ENCODE data around the gene TSC1.

The TSC1 gene

GRCh38 chr9:132949709-132950108, 5.3 kb upstream of the TSC1 start:
- Histone ChIP-seq H3K27me3 (ENCODE audit: insufficient read depth, low read length) (no peaks in the 10 kb centered on the region), H3K4me3 (ENCODE audit: low read depth, low read length) (no peak overlapping the region), H3K4me1 (ENCODE audit: control insufficient read depth, insufficient read depth, low read length, unreplicated experiment) (peaks cover 14% of the 10 kb centered on the region), H3K36me3 (ENCODE audit: insufficient read depth, low read length) (no peaks in the 10 kb centered on the region), H3K27ac (ENCODE audit: low read depth, low read length) (no peak overlapping the region), H2AFZ (ENCODE audit: low read length, unreplicated experiment) (no peak overlapping the region), H3K79me2 (ENCODE audit: control insufficient read depth, insufficient read depth, low read length, unreplicated experiment) (no peaks in the 10 kb centered on the region)

- peaks cover 8% of the 10 kb centered on the region for H3K79me2 ChIP-seq (ENCODE audit: control insufficient read depth, insufficient read depth, low read length, unreplicated experiment)
- H3K4me3 ChIP-seq (ENCODE audit: low read depth, low read length) = no peak overlapping the region
- H3K27ac ChIP-seq (ENCODE audit: low read depth, low read length) = no peak overlapping the region
- no peaks in the 10 kb centered on the region for H3K27me3 ChIP-seq (ENCODE audit: insufficient read depth, low read length)
- no peaks in the 10 kb centered on the region for H3K36me3 ChIP-seq (ENCODE audit: insufficient read depth, low read length)
- no peak overlapping the region for H2AFZ ChIP-seq (ENCODE audit: low read length, unreplicated experiment)
- H3K4me1 ChIP-seq (ENCODE audit: control insufficient read depth, insufficient read depth, low read length, unreplicated experiment) = peaks cover 14% of the 10 kb centered on the region
These were observed 4.2 kb upstream of the TSC1 start for GRCh38 chr9:132948482-132949050.

DNA sequence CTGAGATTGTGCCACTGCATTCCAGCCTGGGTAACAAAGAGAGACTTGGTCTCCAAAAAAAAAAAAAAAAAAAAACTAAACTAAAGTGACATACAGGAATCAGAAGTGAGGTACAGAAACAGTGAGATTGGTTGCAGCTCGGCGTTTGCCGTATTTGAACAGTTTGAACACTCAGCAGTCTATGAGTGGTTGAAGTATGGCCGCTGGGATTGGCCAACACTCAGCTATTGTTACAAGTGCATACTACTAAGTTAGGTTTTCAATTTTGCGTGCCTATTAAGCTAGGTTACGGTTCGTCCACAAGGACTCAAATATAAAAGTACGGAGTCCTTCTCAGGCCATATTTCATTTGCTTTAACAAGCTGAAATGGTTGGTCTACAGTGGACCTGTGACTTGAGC, 3.3 kb upstream of the TSC1 start:
- H3K27me3 ChIP-seq (ENCODE audit: insufficient read depth, low read length) = no peaks in the 10 kb centered on the region
- H3K4me1 ChIP-seq (ENCODE audit: control insufficient read depth, insufficient read depth, low read length, unreplicated experiment) = peaks cover 20% of the 10 kb centered on the region
- H3K36me3 ChIP-seq (ENCODE audit: insufficient read depth, low read length) = no peaks in the 10 kb centered on the region
- no peak overlapping the region for H3K4me3 ChIP-seq (ENCODE audit: low read depth, low read length)
- no peak overlapping the region for H3K27ac ChIP-seq (ENCODE audit: low read depth, low read length)
- H2AFZ ChIP-seq (ENCODE audit: low read length, unreplicated experiment) = no peak overlapping the region
- peaks cover 16% of the 10 kb centered on the region for H3K79me2 ChIP-seq (ENCODE audit: control insufficient read depth, insufficient read depth, low read length, unreplicated experiment)

DNA sequence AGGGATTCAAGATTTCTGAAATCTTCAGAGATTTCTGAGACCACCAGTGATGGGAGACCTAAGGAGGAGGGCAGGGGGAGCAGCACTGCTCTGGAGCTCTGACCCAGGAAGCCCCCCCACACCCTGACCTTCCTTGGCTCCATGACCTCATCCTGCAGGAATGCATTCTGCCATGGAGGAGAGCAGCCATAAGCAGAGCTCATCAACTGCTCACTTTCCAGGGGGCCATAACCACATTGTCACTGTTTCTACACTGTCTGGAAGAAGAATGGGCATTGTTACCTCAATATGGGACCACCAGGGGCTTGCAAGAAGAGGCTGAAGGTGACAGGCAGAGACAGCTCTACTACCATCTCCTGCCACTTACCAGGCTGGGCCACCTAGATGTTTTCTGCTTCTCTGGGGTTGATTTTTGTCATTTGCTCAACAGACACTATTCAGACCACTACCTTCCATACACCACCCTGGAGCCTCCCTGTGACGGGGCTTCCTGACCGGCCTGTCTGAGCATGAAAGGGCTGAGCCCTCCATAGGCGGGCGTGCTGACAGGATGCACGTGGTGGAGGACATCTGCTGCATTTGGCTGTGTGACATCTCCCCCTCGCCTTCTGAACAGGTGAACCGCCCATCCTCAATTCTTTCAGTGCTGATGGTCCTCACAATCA, 2.3 kb upstream of the TSC1 start:
- Histone ChIP-seq H2AFZ (ENCODE audit: low read length, unreplicated experiment) (peak overlapping the region; percentile 76), H3K27me3 (ENCODE audit: insufficient read depth, low read length) (no peaks in the 10 kb centered on the region)

GRCh38 chr9:132946211-132946610, 1.8 kb upstream of the TSC1 start:
- Histone ChIP-seq H3K79me2 (ENCODE audit: control insufficient read depth, insufficient read depth, low read length, unreplicated experiment) (peaks cover 32% of the 10 kb centered on the region), H3K27ac (ENCODE audit: low read depth, low read length) (no peak overlapping the region)

More for the DNA sequence above, 2.3 kb upstream of the TSC1 start:
- peaks cover 26% of the 10 kb centered on the region for H3K79me2 ChIP-seq (ENCODE audit: control insufficient read depth, insufficient read depth, low read length, unreplicated experiment)
- no peaks in the 10 kb centered on the region for H3K36me3 ChIP-seq (ENCODE audit: insufficient read depth, low read length)
- peaks cover 26% of the 10 kb centered on the region for H3K4me1 ChIP-seq (ENCODE audit: control insufficient read depth, insufficient read depth, low read length, unreplicated experiment)
- H3K4me3 ChIP-seq (ENCODE audit: low read depth, low read length) = no peak overlapping the region
- no peak overlapping the region for H3K27ac ChIP-seq (ENCODE audit: low read depth, low read length)

GRCh38 chr9:132945186-132946130, 1.0 kb upstream of the TSC1 start:
- H3K4me1 ChIP-seq (ENCODE audit: control insufficient read depth, insufficient read depth, low read length, unreplicated experiment) = peaks cover 26% of the 10 kb centered on the region
- H3K4me3 ChIP-seq (ENCODE audit: low read depth, low read length) = peak overlapping the region; percentile 96
- H3K36me3 ChIP-seq (ENCODE audit: insufficient read depth, low read length) = no peaks in the 10 kb centered on the region
- peak overlapping the region; percentile 86 for H2AFZ ChIP-seq (ENCODE audit: low read length, unreplicated experiment)
- no peaks in the 10 kb centered on the region for H3K27me3 ChIP-seq (ENCODE audit: insufficient read depth, low read length)
- H3K79me2 ChIP-seq (ENCODE audit: control insufficient read depth, insufficient read depth, low read length, unreplicated experiment) = peaks cover 39% of the 10 kb centered on the region
- peak overlapping the region; percentile 49; the same call in 1 of the 2 replicates for H3K27ac ChIP-seq (ENCODE audit: low read depth, low read length)

More at GRCh38 chr9:132946211-132946610, 1.8 kb upstream of the TSC1 start:
- no peak overlapping the region for H3K4me3 ChIP-seq (ENCODE audit: low read depth, low read length)
- H2AFZ ChIP-seq (ENCODE audit: low read length, unreplicated experiment) = peak overlapping the region; percentile 76
- H3K27me3 ChIP-seq (ENCODE audit: insufficient read depth, low read length) = no peaks in the 10 kb centered on the region
- H3K36me3 ChIP-seq (ENCODE audit: insufficient read depth, low read length) = no peaks in the 10 kb centered on the region
- peaks cover 26% of the 10 kb centered on the region for H3K4me1 ChIP-seq (ENCODE audit: control insufficient read depth, insufficient read depth, low read length, unreplicated experiment)

- peak overlapping the region; percentile 96 for H3K4me3 ChIP-seq (ENCODE audit: low read depth, low read length)
- H3K79me2 ChIP-seq (ENCODE audit: control insufficient read depth, insufficient read depth, low read length, unreplicated experiment) = peaks cover 54% of the 10 kb centered on the region
- H3K27me3 ChIP-seq (ENCODE audit: insufficient read depth, low read length) = no peaks in the 10 kb centered on the region
- peaks cover 26% of the 10 kb centered on the region for H3K4me1 ChIP-seq (ENCODE audit: control insufficient read depth, insufficient read depth, low read length, unreplicated experiment)
- peak overlapping the region; percentile 84 for H2AFZ ChIP-seq (ENCODE audit: low read length, unreplicated experiment)
- H3K27ac ChIP-seq (ENCODE audit: low read depth, low read length) = peak overlapping the region; percentile 97
- no peaks in the 10 kb centered on the region for H3K36me3 ChIP-seq (ENCODE audit: insufficient read depth, low read length)
These were observed 644 bp downstream of the TSC1 start for GRCh38 chr9:132943651-132944293.

DNA sequence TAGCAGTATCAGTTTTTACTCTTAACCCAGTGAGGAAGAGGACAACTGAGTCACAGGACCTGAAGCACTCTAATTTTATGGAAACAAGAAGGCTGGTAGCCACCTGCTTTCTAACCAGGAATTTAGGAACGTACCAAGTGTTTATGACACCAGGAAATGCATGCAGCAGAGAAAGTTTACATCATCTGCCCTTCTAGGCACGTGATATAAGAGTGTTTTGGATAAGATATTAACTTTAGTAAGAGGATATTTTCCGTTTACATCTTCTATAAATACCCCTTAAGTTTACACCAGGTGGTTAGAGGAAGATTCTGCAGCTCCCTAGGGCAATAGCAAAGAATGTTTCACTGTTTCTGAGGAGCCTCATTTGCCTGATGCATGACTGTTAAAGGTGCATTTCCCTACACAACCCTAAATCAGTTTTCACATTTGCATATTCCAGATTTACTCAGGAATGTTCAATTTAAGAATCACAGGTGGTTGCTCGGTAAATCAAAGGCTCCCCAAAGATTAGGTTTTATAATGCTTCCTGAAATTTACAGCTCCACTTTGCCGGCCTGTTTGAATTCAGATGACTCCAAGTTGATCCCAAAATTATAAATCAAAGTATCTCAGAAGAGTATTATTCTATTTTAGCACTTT, 1.8 kb downstream of the TSC1 start:
- H3K27me3 ChIP-seq (ENCODE audit: insufficient read depth, low read length) = no peaks in the 10 kb centered on the region
- H3K36me3 ChIP-seq (ENCODE audit: insufficient read depth, low read length) = no peaks in the 10 kb centered on the region
- H3K4me1 ChIP-seq (ENCODE audit: control insufficient read depth, insufficient read depth, low read length, unreplicated experiment) = peaks cover 27% of the 10 kb centered on the region
- no peak overlapping the region for H3K27ac ChIP-seq (ENCODE audit: low read depth, low read length)
- peaks cover 58% of the 10 kb centered on the region for H3K79me2 ChIP-seq (ENCODE audit: control insufficient read depth, insufficient read depth, low read length, unreplicated experiment)
- no peak overlapping the region for H2AFZ ChIP-seq (ENCODE audit: low read length, unreplicated experiment)
- H3K4me3 ChIP-seq (ENCODE audit: low read depth, low read length) = peak overlapping the region; percentile 96

DNA sequence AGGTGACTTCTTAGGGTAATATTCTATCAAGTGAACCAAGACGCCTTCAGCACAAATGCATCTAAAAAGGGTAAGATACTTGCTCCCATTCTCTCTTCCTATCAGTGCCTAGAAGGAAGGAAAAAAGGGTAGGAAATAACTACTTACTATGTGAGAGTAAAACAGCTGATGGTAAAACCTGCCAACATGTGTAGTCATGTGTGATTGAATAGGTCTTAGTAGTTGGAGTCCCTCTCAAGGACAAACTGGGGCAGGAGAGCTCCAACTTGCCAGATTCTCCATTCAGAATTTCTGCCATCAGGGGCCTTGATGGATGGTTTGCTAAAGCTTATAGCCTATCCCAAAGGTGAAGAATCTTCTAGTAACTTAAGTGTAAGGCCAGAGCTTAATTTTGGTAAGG, 5.2 kb downstream of the TSC1 start:
- H3K4me1 ChIP-seq (ENCODE audit: control insufficient read depth, insufficient read depth, low read length, unreplicated experiment) = peaks cover 17% of the 10 kb centered on the region
- H2AFZ ChIP-seq (ENCODE audit: low read length, unreplicated experiment) = no peak overlapping the region
- no peaks in the 10 kb centered on the region for H3K36me3 ChIP-seq (ENCODE audit: insufficient read depth, low read length)
- no peak overlapping the region for H3K4me3 ChIP-seq (ENCODE audit: low read depth, low read length)
- no peaks in the 10 kb centered on the region for H3K27me3 ChIP-seq (ENCODE audit: insufficient read depth, low read length)
- H3K79me2 ChIP-seq (ENCODE audit: control insufficient read depth, insufficient read depth, low read length, unreplicated experiment) = peaks cover 75% of the 10 kb centered on the region
- no peak overlapping the region for H3K27ac ChIP-seq (ENCODE audit: low read depth, low read length)

- Histone ChIP-seq H3K36me3 (ENCODE audit: insufficient read depth, low read length) (no peaks in the 10 kb centered on the region; the same call in 1 of the 2 replicates), H3K4me1 (ENCODE audit: control insufficient read depth, insufficient read depth, low read length, unreplicated experiment) (peaks cover 8% of the 10 kb centered on the region), H2AFZ (ENCODE audit: low read length, unreplicated experiment) (no peak overlapping the region), H3K27me3 (ENCODE audit: insufficient read depth, low read length) (no peaks in the 10 kb centered on the region), H3K4me3 (ENCODE audit: low read depth, low read length) (no peak overlapping the region), H3K79me2 (ENCODE audit: control insufficient read depth, insufficient read depth, low read length, unreplicated experiment) (peaks cover 59% of the 10 kb centered on the region), H3K27ac (ENCODE audit: low read depth, low read length) (no peak overlapping the region)
These were observed 6.9 kb downstream of the TSC1 start for GRCh38 chr9:132937463-132937901.

All from ACC112 (cell line).